NCI-H1930 (cell line): ENCODE data around the gene SORCS2.
"Not testable (repeated sequence)": the region's sequence is repeated elsewhere in the genome, so short reads cannot be mapped to it uniquely, and the experiment has no call there.

Experiments used
- DNase-seq, 2 experiments: peaks; one replicate each; lab custom pipeline; 2025; lab: John Stamatoyannopoulos, UW

SORCS2 gene

DNA sequence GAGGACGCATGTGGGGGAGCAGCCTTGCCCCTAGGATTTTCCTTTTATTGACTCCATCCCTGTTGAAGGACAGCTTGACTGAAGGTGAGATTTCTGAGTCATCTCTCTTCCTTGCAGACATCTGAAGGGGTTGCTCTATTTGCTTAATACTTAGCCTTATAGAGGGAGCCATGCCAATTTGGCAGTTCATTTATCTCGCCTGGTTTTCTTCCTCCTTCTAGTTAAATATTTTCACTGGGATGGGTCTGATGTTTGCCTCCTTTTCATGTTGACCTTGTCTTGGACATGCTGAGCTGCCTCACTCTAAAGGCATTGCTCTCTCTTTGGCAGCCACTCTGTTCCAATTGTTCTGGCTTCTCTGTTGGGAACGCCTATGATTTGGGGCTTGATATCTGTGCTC, 393.4 kb downstream of the SORCS2 start:
- no peak for DNase-seq

DNA sequence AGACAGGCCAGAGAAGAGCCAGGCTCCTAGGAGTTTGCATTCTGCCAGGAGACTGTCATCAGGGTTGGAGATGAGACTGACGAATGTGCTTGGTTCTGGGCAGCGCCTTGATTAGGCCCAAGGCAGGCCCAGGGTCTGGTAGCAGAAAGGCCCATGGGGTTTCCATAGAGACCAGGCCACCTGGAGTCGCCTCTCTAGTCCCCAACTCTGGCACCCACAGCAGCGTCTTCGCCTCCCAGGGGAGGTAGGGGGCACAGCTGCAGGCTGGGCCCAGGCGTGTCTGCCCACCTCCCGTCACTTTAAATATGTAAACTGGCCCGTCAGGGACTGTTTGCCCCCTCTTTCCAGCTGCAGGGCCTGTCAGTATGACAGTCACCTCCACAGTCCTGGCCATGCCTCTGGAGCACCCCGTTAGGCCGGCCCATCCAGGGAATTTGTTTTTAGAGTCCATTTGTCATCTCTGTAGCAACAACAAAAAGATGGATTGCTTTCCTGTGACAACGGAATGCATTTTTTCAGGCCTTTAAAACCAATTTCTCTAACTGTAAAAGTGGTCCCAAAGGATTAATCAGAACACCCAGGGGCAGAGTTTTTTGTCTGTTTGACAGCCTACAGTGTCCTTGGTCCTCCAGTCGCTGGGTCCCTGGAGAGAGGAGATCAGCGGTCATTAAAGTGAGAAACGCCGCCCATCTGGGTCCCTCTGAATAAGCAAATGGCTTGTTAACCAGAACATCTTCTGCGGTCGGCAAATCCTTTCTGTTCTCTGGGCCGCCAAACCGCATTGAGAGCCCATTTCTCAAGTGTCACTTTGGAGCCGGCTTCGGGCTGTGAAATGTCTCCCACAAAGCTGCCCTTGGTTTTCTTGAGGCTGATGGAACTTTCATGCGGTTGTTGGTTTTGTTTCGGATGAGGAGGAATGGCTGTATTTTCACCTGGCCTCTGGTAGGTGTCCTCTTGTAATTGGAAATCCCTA, 395.4 kb downstream of the SORCS2 start:
- no peak for DNase-seq

- no peak for DNase-seq
Measured at GRCh38 chr4:7590189-7590588, 397.9 kb downstream of the SORCS2 start.

DNA sequence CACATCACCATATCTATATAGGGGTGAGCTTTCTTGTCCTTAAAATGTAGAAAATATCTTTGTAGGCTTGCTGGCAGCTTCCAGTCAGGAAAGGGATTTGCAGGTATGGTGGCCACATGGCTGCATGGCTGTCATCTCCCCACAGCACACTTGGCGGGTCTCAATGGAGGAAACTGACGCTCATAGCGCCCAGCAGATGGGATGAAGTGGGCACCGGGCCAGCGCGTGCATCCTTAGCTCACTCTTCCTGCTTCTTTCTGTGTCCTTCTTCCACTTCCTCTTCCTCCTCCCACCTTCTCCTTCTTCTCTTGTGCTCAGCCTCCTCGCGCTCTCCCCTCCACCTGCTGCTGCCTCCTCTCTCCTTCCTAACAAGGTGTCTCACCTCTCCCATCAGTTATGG, 398.6 kb downstream of the SORCS2 start:
- no peak for DNase-seq

GRCh38 chr4:7591409-7592053, 399.2 kb downstream of the SORCS2 start:
- no peak for DNase-seq

DNA sequence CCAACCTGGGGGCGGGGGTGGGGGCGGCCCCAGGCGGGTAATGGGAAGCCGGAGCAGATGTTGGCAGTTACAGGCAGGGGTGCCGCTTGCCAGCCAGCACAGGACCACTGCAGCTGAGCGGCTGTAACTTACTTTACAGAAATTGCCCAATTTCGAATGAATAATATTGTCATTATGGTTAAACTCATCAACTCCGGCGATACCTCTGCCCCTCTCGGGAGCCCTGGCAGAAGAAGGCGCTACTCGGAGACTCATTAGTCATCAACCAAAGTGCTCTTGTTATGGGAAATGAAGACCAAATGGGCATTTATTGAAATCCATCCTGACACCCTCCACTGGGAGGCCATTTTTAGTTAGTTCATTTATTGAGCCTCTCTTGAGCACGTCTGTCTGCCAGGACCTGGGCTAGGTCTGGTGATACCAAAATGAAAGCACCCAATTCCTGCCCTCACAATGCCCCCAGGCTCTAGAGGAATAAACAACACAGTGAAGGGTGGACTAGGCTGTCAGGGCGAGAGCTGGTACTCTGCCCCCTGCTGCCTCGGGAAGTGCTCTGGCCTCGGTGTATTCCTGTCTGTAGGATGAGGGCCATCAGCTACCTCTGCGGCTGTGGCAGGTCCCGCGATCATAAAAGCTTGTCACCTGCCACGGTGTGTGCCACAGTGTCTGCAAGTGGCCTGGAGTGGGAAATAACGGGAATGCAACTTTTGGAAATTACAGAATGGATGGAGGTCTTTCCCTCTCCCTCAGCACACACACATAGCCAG, 401.5 kb downstream of the SORCS2 start:
- peak in 1 of 2 experiments; percentile 44 for DNase-seq

DNA sequence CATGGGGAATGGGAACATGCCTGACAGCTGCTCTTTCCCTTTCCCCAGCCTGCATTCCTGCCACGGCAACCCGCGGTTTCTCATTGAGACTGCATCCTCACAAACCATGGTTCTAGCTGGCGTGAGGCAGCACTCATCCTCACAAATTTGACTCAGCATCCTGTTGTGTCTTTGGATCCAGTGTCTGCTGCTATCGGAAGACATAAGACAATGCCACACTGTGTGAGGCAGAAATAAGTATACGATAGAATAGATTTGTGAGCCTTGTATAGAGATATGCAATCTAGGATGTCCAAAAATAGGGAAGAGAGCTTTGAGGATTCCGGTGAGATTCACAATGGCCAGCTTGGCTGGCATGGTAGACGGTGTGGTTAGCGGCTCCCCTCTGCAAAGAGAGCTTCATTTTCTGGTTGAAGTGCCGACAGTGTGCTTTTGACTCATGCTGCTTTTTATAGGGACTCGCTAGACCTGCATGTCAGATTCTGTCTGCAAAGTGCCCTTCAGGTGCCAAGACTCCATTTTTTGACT, 403.7 kb downstream of the SORCS2 start:
- DNase-seq, result no peak

- DNase-seq, result no peak
Measured at GRCh38 chr4:7596918-7597606, 404.7 kb downstream of the SORCS2 start.

GRCh38 chr4:7598939-7599790, 406.8 kb downstream of the SORCS2 start:
- no peak for DNase-seq

GRCh38 chr4:7600247-7600646, 407.9 kb downstream of the SORCS2 start:
- DNase-seq, result no peak

DNA sequence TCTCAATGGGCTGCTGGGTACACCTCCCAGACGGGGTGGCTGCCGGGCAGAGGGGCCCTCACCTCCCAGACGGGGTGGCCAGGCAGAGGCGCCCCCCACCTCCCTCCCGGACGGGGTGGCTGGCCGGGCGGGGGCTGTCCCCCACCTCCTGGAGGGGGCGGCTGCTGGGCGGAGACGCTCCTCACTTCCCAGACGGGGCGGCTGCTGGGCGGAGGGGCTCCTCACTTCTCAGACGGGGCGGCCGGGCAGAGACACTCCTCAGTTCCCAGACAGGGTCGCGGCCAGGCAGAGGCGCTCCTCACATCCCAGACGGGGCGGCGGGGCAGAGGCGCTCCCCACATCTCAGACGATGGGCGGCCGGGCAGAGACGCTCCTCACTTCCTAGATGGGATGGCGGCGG, 409.8 kb downstream of the SORCS2 start:
- DNase-seq, result not testable (repeated sequence)

DNA sequence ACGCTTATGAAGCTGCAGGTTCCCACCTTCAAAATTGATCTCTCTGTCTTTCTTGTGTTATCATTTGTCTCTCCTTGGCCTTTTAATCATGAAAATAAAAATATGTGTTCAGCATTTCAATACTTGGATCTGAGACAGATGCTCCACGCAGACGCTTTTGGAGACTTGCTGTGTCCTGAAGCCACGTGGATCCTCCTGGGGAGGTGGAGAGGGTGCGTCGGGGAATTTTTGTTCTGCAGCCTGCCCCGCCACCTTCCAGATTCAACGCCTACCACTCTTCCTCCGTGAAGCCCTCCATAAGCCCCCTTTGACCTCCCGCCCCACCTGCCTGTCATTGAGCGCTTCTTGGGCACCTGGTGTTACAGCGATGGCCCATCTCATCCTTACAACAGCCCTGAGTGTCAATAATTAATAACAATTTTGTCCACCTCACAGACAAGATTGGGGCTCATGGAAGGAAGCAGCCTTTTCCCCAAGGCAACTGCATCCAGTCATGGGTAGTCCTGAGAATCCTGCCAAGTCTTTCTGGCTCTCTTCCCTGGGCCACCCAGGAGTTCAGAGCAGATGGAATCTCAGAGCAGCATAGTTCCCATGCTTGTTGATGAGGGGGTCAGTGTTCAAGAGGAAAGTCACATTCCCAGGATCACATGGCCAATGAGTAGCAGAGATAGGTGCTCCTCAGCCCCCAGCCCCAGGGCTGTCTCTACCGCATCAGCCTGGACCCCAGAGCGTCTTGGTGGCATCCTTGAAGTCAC, 415.0 kb downstream of the SORCS2 start:
- no peak for DNase-seq

DNA sequence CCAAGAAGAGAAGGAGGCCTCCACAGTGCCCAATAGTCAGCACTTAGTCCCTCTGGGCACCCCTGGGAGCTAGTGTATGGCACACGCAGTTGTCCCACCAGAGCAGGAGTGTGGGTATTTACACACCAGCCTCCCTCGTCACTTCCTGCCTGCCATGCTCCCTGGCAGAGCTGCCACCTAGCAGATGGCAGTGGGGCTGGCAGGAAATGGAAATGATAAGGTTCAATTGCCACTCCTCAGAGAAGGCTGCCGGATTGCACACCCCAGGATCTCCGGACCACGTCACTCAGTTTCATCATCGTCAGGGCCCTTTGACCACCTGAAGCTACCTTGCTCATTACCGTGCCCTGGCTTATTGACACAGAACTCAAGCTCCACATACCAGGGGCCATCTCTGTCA, 415.7 kb downstream of the SORCS2 start:
- no peak for DNase-seq

DNA sequence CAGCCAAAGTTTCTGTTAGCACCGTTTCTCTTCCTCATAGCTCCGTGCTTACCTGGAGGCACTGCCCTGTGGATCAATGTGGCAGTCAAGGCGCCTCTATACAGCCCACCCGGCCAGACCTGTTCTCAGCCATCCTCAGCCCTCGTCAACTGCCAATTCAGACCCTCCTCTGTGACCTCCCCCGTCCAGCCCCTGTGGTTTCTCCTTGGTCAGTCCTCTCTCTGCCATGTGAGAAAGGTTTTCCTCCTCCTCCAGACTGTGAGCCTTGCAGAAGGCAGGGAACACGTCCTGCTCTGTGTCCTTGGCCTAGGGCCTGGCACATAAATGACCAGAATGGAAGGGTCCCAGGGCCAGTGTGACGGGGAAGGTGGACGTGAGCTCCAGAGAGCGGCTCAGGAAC, 417.0 kb downstream of the SORCS2 start:
- DNase-seq, result no peak

DNA sequence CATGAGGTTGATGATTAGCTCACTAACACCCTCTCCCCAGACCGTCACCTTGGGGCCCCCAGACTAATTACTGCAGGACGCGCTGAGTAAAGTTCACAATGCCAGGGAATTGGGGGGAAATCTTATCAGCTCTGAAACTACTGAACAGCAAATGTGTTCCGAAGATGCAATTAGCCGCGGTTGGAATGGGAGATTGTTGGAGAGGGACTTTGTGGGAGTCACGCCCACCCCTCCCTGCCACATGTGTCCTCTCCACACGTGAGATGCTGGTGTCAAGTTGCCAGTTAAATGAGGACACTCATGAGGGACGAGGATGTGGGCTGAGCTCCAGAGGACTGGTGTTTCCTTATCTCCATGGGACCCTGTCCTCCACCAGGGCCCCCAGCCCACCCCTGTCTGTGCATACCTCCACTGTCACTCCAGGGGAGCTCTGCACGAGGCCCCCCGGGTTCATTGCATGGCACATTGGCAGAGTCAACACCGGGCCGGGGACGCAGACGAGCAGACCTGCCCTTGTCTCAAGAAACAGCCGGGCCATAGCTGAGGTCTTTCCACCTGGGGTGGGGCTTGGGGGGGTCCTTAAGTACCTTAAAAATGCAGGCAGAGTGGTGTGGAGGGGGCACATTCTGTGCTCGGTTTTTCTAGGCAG, 417.8 kb downstream of the SORCS2 start:
- DNase-seq, result no peak

DNA sequence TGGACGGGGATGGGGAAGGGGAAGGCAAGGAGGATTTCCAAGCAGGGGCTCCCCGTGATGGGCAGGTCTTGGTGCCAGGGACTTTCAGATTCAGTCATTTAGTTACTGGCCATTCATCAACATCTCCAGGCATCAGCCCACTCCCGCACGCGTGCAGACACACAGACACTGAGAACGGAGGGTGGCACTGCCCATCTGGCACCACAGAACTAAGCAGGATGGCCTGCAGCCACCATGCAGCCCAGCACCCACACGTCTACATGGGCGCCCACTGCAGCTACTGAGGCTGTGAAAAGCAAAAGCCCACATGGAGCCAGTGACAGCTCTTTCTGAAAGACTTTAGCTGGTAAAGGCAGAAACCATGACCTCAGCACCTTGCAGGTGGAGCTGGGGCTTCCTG, 418.5 kb downstream of the SORCS2 start:
- no peak for DNase-seq

- DNase-seq, result no peak
Measured at GRCh38 chr4:7612311-7612897, 420.1 kb downstream of the SORCS2 start.

GRCh38 chr4:7614350-7614949, 422.1 kb downstream of the SORCS2 start:
- no peak for DNase-seq

GRCh38 chr4:7616193-7616592, 423.9 kb downstream of the SORCS2 start:
- no peak for DNase-seq
